Bronchial epithelial cell (primary cell): ENCODE data around the gene VGLL4. TPM values are rescaled to one million over a fixed set of nuclear protein-coding genes. Genes with fewer than 3 reads are reported as not detected.
"Not testable (repeated sequence)": the region's sequence is repeated elsewhere in the genome, so short reads cannot be mapped to it uniquely, and the experiment has no call there.

Source experiments
- DNase-seq: peaks from one replicate; pipeline ENCODE4 v3.0.0-alpha.2; 2010; ENCODE audit warnings: low read depth
- FAIRE-seq: peaks from 2 replicates; lab custom pipeline; 2011; peaks lifted over from hg19 to GRCh38; lab: Jason Lieb, UNC
- H3K27me3 ChIP-seq: 2 replicates; pipeline ENCODE4 v1.5.1; 2011; ENCODE audit warnings: low read length; ENCODE audit not compliant: control insufficient read depth, insufficient read depth
- H3K36me3 ChIP-seq: 2 replicates; pipeline ENCODE4 v1.5.1; 2011; ENCODE audit warnings: low read length; ENCODE audit not compliant: control insufficient read depth, insufficient read depth
- H3K4me3 ChIP-seq: 2 replicates; pipeline ENCODE4 v1.5.1; 2011; ENCODE audit warnings: mild to moderate bottlenecking, low read depth, low read length, control low read depth
- CTCF ChIP-seq: IDR thresholded peaks from 2 replicates; pipeline ENCODE4 v1.5.1; 2011; ENCODE audit warnings: mild to moderate bottlenecking, moderate library complexity, low read length, control low read depth, inconsistent platforms; ENCODE audit not compliant: insufficient read depth, severe bottlenecking
- total RNA-seq: library from RNA; depleted of rRNA; stranded (reverse); fragments of >200 nt; gene quantifications from 2 replicates; pipeline ENCODE4 v1.2.1, GENCODE V29; 2014

The VGLL4 gene
- total RNA-seq, 1 donor from 2014 or later: 32.6 TPM

- Histone ChIP-seq H3K4me3 (no peak overlapping the region), H3K27me3 (no peaks in the 10 kb centered on the region), H3K36me3 (no peaks in the 10 kb centered on the region)
- FAIRE-seq (no peak), DNase-seq (no peak)
- TF ChIP-seq CTCF: no peak
Measured at GRCh38 chr3:11529281-11529680, 114.4 kb downstream of the VGLL4 start.

- not testable (repeated sequence) for FAIRE-seq, DNase-seq, H3K4me3 ChIP-seq, H3K27me3 ChIP-seq, H3K36me3 ChIP-seq
Measured at GRCh38 chr3:11526121-11526520, 117.6 kb downstream of the VGLL4 start.

- FAIRE-seq (no peak), DNase-seq (no peak)
- TF ChIP-seq CTCF: no peak
- Histone ChIP-seq H3K36me3 (no peaks in the 10 kb centered on the region), H3K27me3 (no peaks in the 10 kb centered on the region), H3K4me3 (no peak overlapping the region)
Measured at GRCh38 chr3:11523572-11524101, 120.1 kb downstream of the VGLL4 start.

- FAIRE-seq (no peak), DNase-seq (peak; percentile 75)
- TF ChIP-seq CTCF: no peak
- H3K27me3 ChIP-seq: no peaks in the 10 kb centered on the region
- no peak overlapping the region for H3K4me3 ChIP-seq
- H3K36me3 ChIP-seq: no peaks in the 10 kb centered on the region
Measured at GRCh38 chr3:11522953-11523571, 120.7 kb downstream of the VGLL4 start.

GRCh38 chr3:11522398-11522715 is 121.4 kb downstream of the VGLL4 start:
- DNase-seq (peak; percentile 22), FAIRE-seq (no peak)
- Histone ChIP-seq H3K4me3 (no peak overlapping the region), H3K36me3 (no peaks in the 10 kb centered on the region), H3K27me3 (no peaks in the 10 kb centered on the region)
- no peak for TF ChIP-seq CTCF

GRCh38 chr3:11521167-11521566 is 122.5 kb downstream of the VGLL4 start:
- no peak overlapping the region for H3K4me3 ChIP-seq
- H3K36me3 ChIP-seq: no peaks in the 10 kb centered on the region
- DNase-seq (no peak), FAIRE-seq (no peak)
- TF ChIP-seq CTCF: no peak
- no peaks in the 10 kb centered on the region for H3K27me3 ChIP-seq
